Progenitor cell of endocrine pancreas (in vitro differentiated cells): ENCODE data around the gene HDAC5. TPM values are rescaled to one million over a fixed set of nuclear protein-coding genes. Genes with fewer than 3 reads are reported as not detected.
"Not testable (repeated sequence)": the region's sequence is repeated elsewhere in the genome, so short reads cannot be mapped to it uniquely, and the experiment has no call there.

Source experiments
- DNase-seq: peaks from one replicate; pipeline ENCODE4 v3.0.0; 2021; ENCODE audit warnings: low spot score; ENCODE audit not compliant: unreplicated experiment
- H3K27ac Mint-ChIP-seq: 2 replicates; pipeline ENCODE4 v1.8.0; 2021; ENCODE audit warnings: mild to moderate bottlenecking, moderate library complexity, mixed read lengths
- H3K27me3 Mint-ChIP-seq: 2 replicates; pipeline ENCODE4 v1.8.0; 2021; ENCODE audit warnings: mixed read lengths
- H3K36me3 Mint-ChIP-seq: 2 replicates; pipeline ENCODE4 v1.8.0; 2022; ENCODE audit warnings: mixed read lengths; ENCODE audit not compliant: insufficient read depth
- H3K4me1 Mint-ChIP-seq: 2 replicates; pipeline ENCODE4 v1.8.0; 2021; ENCODE audit warnings: low read depth, mixed read lengths
- H3K4me3 Mint-ChIP-seq: 2 replicates; pipeline ENCODE4 v1.8.0; 2021; ENCODE audit warnings: low read depth, mild to moderate bottlenecking, moderate library complexity, mixed read lengths
- H3K9me3 Mint-ChIP-seq: 2 replicates; pipeline ENCODE4 v1.8.0; 2021; ENCODE audit warnings: low read depth, mixed read lengths
- CTCF ChIP-seq: fragments of 200-600 bp; sonication (generic); IDR thresholded peaks from one replicate; pipeline ENCODE4 v1.5.0; 2021; ENCODE audit warnings: antibody characterized with exemption, mild to moderate bottlenecking; ENCODE audit not compliant: unreplicated experiment
- total RNA-seq: library from RNA; stranded (reverse); gene quantifications from 2 replicates; pipeline ENCODE4 v1.2.1, GENCODE V29; 2021

The HDAC5 gene
- total RNA-seq, 1 donor from 2014 or later: 41.3 TPM

- no peak for DNase-seq
- Mint-ChIP-seq H3K9me3 (no peaks in the 10 kb centered on the region), H3K36me3 (no peaks in the 10 kb centered on the region), H3K27me3 (no peaks in the 10 kb centered on the region), H3K27ac (no peak overlapping the region), H3K4me3 (no peak overlapping the region), H3K4me1 (peaks cover 7% of the 10 kb centered on the region)
- TF ChIP-seq CTCF: no peak
Measured at GRCh38 chr17:44164476-44164875, 41.0 kb upstream of the HDAC5 start.

- H3K4me3 Mint-ChIP-seq: no peak overlapping the region
- no peaks in the 10 kb centered on the region for H3K4me1 Mint-ChIP-seq
- TF ChIP-seq CTCF: no peak
- H3K36me3 Mint-ChIP-seq: peaks cover 1% of the 10 kb centered on the region
- peak overlapping the region; percentile 65 for H3K27ac Mint-ChIP-seq
- H3K9me3 Mint-ChIP-seq: no peaks in the 10 kb centered on the region
- DNase-seq: no peak
- H3K27me3 Mint-ChIP-seq: no peaks in the 10 kb centered on the region
Measured at GRCh38 chr17:44159519-44160210, 36.2 kb upstream of the HDAC5 start.

- Mint-ChIP-seq H3K4me3 (no peak overlapping the region), H3K27me3 (no peaks in the 10 kb centered on the region), H3K36me3 (peaks cover 2% of the 10 kb centered on the region), H3K9me3 (no peaks in the 10 kb centered on the region), H3K4me1 (no peaks in the 10 kb centered on the region), H3K27ac (no peak overlapping the region)
- TF ChIP-seq CTCF: no peak
- no peak for DNase-seq
Measured at GRCh38 chr17:44155488-44155887, 32.0 kb upstream of the HDAC5 start.

- no peak for DNase-seq
- peaks cover 1% of the 10 kb centered on the region for H3K36me3 Mint-ChIP-seq
- TF ChIP-seq CTCF: no peak
- H3K27me3 Mint-ChIP-seq: no peaks in the 10 kb centered on the region
- H3K4me3 Mint-ChIP-seq: no peak overlapping the region
- H3K4me1 Mint-ChIP-seq: no peaks in the 10 kb centered on the region
- H3K9me3 Mint-ChIP-seq: no peaks in the 10 kb centered on the region
- H3K27ac Mint-ChIP-seq: no peak overlapping the region
Measured at GRCh38 chr17:44152875-44153274, 29.4 kb upstream of the HDAC5 start.

GRCh38 chr17:44149750-44150329 is 26.4 kb upstream of the HDAC5 start:
- no peaks in the 10 kb centered on the region for H3K27me3 Mint-ChIP-seq
- no peak for TF ChIP-seq CTCF
- no peak overlapping the region for H3K27ac Mint-ChIP-seq
- no peaks in the 10 kb centered on the region for H3K4me1 Mint-ChIP-seq
- no peak overlapping the region for H3K4me3 Mint-ChIP-seq
- no peaks in the 10 kb centered on the region for H3K9me3 Mint-ChIP-seq
- H3K36me3 Mint-ChIP-seq: peaks cover 1% of the 10 kb centered on the region
- no peak for DNase-seq

GRCh38 chr17:44149066-44149465 is 25.6 kb upstream of the HDAC5 start:
- H3K4me1 Mint-ChIP-seq, H3K9me3 Mint-ChIP-seq, H3K27me3 Mint-ChIP-seq, H3K36me3 Mint-ChIP-seq, H3K4me3 Mint-ChIP-seq, H3K27ac Mint-ChIP-seq, DNase-seq: not testable (repeated sequence)
